Activated T-helper 1 cell treated with anti-CD3 and anti-CD28 coated beads, Interleukin-2, amount 50 U/mL, for 16 hours (primary cell): ENCODE data around the gene SLC16A3.
"Not testable (repeated sequence)": the region's sequence is repeated elsewhere in the genome, so short reads cannot be mapped to it uniquely, and the experiment has no call there.

Source experiments
- DNase-seq, 2 donors: peaks; one replicate each; pipeline ENCODE4 v3.0.0-alpha.2; 2020; ENCODE audit warnings: low read depth in 1 of 2, low spot score in 1 of 2

The SLC16A3 gene

GRCh38 chr17:82245134-82246039, 16.5 kb downstream of the SLC16A3 start:
- DNase-seq = no peak

GRCh38 chr17:82246040-82246364, 17.2 kb downstream of the SLC16A3 start:
- DNase-seq = no peak

GRCh38 chr17:82246365-82247181, 17.7 kb downstream of the SLC16A3 start:
- DNase-seq = no peak

GRCh38 chr17:82247182-82247823, 18.5 kb downstream of the SLC16A3 start:
- no peak for DNase-seq

GRCh38 chr17:82247856-82248671, 19.2 kb downstream of the SLC16A3 start:
- no peak for DNase-seq

GRCh38 chr17:82248815-82249674, 20.2 kb downstream of the SLC16A3 start:
- no peak for DNase-seq

- DNase-seq = no peak
Measured at GRCh38 chr17:82249896-82250581, 21.2 kb downstream of the SLC16A3 start.

GRCh38 chr17:82250868-82251500, 22.1 kb downstream of the SLC16A3 start:
- DNase-seq = no peak

GRCh38 chr17:82252511-82253178, 23.8 kb downstream of the SLC16A3 start:
- no peak for DNase-seq

GRCh38 chr17:82253179-82253544, 24.3 kb downstream of the SLC16A3 start:
- no peak for DNase-seq

- not testable (repeated sequence) for DNase-seq
Measured at GRCh38 chr17:82254096-82254495, 25.3 kb downstream of the SLC16A3 start.

GRCh38 chr17:82254746-82255145, 25.9 kb downstream of the SLC16A3 start:
- not testable (repeated sequence) for DNase-seq

GRCh38 chr17:82255402-82255972, 26.6 kb downstream of the SLC16A3 start:
- DNase-seq = no peak

- DNase-seq = no peak
Measured at GRCh38 chr17:82256242-82256885, 27.5 kb downstream of the SLC16A3 start.

GRCh38 chr17:82257473-82257872, 28.6 kb downstream of the SLC16A3 start:
- peak in 1 of 2 donors; percentile 39 for DNase-seq

GRCh38 chr17:82258555-82258954, 29.7 kb downstream of the SLC16A3 start:
- no peak for DNase-seq
